HCT116 (cell line): Measurements from ENCODE around the gene RPL27.

Source experiments
- CTCF ChIP-seq, 3 experiments: fragments of 200-600 bp in 1 of 3; sonication (generic) in 1 of 3; IDR thresholded peaks in 2 of 3; conservative IDR thresholded peaks in 1 of 3; 2 replicates each; pipeline ENCODE4 v1.5.1; 2012 to 2017; ENCODE audit warnings: low read depth in 2 of 3, low read length in 2 of 3, antibody characterized with exemption in 1 of 3, borderline replicate concordance in 1 of 3, control low read depth in 1 of 3, mild to moderate bottlenecking in 1 of 3, mixed read lengths in 1 of 3, mixed run types in 1 of 3, moderate library complexity in 1 of 3; ENCODE audit not compliant: insufficient read depth in 1 of 3
- EZH2 ChIP-seq: fragments of 200-600 bp; sonication (generic); IDR thresholded peaks from 2 replicates; pipeline ENCODE4 v1.6.1; 2017; ENCODE audit warnings: antibody characterized with exemption, mixed run types
- EZH2phosphoT487 ChIP-seq: fragments of 200-600 bp; IDR thresholded peaks from 2 replicates; pipeline ENCODE4 v1.6.1; 2018; ENCODE audit warnings: antibody characterized with exemption, borderline replicate concordance
- POLR2A ChIP-seq: IDR thresholded peaks from 2 replicates; pipeline ENCODE4 v1.7.0; 2011; ENCODE audit warnings: borderline replicate concordance; ENCODE audit not compliant: insufficient read depth, insufficient read length; ENCODE audit errors: extremely low read depth
- POLR2AphosphoS5 ChIP-seq: IDR thresholded peaks from 2 replicates; pipeline ENCODE4 v1.6.1; 2011; ENCODE audit warnings: mild to moderate bottlenecking, low read depth, low read length, moderate library complexity
- RAD21 ChIP-seq: IDR thresholded peaks from 2 replicates; pipeline ENCODE4 v1.6.1; 2012; ENCODE audit warnings: low read depth, mild to moderate bottlenecking
- REST ChIP-seq: IDR thresholded peaks from 2 replicates; pipeline ENCODE4 v1.6.1; 2012; ENCODE audit warnings: low read depth
- SIN3A ChIP-seq: IDR thresholded peaks from 2 replicates; pipeline ENCODE4 v1.6.1; 2012; ENCODE audit warnings: low read depth
- SP1 ChIP-seq: IDR thresholded peaks from 2 replicates; pipeline ENCODE4 v1.6.1; 2012; ENCODE audit warnings: low read depth
- TCF7L2 ChIP-seq: IDR thresholded peaks from 2 replicates; pipeline ENCODE4 v1.7.0; 2011; ENCODE audit warnings: borderline replicate concordance, inconsistent platforms; ENCODE audit not compliant: insufficient read depth, insufficient read length; ENCODE audit errors: extremely low read depth
- ZFX ChIP-seq: fragments of 450-650 bp; IDR thresholded peaks from 2 replicates; pipeline ENCODE4 v1.6.1; 2017

- TF ChIP-seq CTCF (IDR thresholded peaks at IDR 0.05 in 2 of 3, conservative IDR thresholded peaks at IDR 0.05 in 1 of 3; ENCODE audit: borderline replicate concordance in 1 of 3, insufficient read depth in 1 of 3, low read depth in 2 of 3, low read length in 2 of 3) (no peak), REST (no peak), EZH2 (no peak), SIN3A (no peak), RAD21 (no peak), TCF7L2 (no peak), POLR2AphosphoS5 (no peak), POLR2A (no peak), ZFX (no peak), EZH2phosphoT487 (no peak), SP1 (no peak)
These were observed 20.0 kb downstream of the RPL27 start for GRCh38 chr17:43018008-43018853.
